Measurements from ENCODE around the gene HTR7.

HTR7 gene

DNA sequence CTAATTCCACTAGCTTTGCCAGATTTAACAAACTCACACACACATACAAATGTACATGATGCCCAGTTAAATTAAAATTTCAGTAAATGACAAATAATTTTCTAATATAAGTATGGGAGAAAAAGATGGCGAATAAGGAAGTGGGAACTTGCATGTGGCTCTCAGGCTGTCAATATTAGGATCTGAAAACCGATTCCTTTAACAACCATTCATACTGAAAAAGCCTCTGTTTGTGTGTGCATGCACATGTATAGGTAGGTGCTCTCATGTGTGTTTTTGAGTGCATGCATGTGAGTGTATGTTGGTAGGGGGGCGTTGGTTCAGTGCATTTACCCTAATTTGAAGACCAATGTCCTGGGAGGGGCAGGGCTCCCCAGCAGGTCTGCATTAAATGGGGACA, 125.3 kb downstream of the HTR7 start:
- DNase-seq, result no peak

DNA sequence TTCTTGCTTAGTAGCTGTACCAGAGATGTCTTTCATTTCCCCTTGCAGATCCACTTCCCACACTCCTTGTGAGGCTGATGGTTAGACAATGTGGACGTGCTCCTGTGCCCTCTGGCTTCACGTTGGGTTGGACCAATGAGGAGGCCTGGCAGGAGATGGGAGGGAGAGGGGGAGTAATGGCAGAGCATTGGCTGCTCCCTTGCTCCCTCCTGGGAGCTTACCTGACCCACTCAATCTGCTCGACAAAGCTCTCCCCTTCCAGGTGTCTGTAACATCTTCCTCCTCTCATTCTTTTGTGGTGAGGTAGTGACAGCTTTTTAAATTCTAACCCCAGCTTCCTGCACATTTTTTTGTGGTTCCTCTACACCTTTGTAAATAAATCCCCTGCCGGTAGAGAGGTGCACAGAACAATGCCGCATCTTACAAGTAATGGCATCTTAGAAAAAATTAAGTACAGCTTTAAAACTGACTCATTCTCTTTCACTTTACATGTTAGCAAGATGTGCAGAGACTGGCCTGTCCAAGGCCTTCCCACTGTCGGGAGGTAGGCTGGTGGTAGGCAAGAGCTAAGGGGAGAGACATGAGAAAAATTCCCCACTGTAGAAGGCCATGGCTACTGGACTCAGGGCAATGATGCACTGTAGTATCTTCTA, 134.3 kb downstream of the HTR7 start:
- no peak for DNase-seq

DNA sequence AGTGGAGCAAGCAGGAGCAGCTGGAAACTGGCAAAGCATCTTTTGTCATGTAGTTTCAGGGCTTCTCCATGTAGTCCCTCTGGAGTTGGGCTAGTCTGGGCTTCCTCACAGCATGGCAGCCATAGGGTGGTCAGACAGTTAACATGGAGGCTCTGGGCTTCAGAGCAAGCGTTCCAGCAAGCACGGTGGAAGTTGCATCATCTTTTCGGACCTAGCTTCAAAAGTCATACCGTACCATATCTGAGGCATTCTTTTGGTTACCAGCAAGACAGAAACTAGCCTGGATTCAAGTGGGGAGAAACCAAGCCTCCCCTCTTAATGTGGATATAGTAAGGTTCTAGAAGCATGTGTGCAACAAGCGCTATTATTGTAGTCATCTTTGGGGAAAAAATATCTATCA, 135.0 kb downstream of the HTR7 start:
- DNase-seq, result no peak

DNA sequence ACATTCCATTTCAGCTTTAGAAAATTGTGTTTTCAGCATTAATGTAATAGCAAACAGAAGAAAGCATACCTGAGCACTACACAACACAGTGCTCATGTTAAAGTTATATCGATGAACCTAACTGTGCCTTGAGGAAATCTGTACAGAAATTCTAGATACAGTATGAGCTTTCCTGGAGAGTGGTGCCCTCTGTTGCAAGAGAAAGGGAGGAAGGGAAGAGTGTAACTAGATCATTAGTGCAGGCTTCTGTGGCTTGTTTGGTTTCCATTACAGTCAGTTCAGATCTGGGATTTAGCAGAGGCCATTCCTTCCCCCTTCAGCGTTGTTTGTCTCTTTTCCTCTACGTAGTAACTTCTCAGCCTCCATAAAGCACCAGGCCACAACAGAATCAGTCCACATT, 139.7 kb downstream of the HTR7 start:
- DNase-seq, result no peak

DNA sequence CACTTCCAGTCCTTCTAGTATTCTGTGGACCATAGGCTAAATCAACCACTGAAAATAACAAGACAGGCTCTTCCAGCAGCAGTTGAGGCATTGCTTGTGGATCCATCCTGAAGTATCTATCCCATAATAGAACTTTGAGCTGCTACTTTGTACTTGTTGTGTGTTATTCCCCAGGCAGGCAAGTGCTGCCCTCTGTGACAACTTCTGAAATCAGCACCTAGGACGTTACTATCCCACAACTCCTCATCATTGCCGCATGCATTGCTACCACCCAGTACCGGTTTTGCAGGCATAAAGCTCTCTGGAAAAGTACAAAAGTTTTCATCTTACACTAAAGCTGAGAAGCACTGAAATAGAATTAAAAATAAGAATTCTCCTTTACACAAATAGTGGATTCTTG, 145.3 kb downstream of the HTR7 start:
- no peak for DNase-seq

DNA sequence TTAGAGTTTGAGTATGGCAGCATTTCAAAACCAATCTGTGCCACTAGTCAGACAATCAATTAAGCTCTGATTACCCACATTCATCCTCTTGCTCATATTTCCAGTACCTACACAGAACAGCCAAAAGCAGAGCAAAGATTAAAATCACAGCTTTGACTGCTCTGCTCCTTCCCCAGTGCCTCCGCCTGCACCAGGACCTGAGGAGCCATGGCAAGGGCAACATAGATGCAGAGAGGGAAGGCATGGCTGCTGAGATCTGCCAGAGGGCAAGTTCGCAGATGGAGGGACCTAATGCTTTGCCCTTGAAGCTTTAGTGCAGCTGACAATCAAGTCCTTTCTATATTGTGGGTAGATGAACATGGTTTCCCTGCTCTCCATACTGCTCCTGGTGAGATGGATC, 148.1 kb downstream of the HTR7 start:
- no peak for DNase-seq

DNA sequence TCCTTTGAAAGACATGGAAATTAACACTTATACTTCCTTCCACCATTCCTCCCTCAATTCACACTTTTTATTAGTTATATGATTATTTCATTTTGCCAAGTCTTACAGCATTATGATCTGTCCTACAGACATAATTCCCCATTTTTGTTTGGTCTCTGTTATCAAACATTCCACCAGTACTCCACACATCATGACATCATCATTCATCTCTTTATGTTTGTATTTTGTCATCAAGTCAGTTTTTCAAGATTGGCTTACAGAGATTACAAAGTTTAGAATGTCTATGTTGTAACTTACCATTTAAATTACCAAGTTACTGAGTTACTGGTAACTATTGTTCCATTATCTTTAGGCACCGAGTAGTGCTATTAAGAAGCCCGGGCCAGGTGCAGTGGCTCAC, 150.2 kb downstream of the HTR7 start:
- no peak for DNase-seq

DNA sequence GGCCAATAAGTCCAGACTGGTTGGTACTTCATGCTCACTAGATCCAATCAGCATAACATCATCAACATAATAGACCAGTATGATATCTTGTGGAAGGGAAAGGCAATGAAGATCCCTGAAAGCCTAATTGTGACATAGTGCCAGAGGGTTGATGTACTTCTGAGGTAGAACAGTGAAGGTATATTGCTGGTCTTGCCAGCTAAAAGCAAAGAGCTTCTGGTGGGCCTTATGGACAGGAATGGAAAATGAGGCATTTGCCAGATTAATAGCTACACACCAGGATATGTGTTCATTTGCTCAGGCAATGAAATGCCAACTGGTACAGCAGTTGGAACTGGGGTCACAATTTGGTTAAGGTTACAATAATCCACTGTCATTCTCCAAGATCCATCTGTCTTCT, 156.4 kb downstream of the HTR7 start:
- no peak for DNase-seq

DNA sequence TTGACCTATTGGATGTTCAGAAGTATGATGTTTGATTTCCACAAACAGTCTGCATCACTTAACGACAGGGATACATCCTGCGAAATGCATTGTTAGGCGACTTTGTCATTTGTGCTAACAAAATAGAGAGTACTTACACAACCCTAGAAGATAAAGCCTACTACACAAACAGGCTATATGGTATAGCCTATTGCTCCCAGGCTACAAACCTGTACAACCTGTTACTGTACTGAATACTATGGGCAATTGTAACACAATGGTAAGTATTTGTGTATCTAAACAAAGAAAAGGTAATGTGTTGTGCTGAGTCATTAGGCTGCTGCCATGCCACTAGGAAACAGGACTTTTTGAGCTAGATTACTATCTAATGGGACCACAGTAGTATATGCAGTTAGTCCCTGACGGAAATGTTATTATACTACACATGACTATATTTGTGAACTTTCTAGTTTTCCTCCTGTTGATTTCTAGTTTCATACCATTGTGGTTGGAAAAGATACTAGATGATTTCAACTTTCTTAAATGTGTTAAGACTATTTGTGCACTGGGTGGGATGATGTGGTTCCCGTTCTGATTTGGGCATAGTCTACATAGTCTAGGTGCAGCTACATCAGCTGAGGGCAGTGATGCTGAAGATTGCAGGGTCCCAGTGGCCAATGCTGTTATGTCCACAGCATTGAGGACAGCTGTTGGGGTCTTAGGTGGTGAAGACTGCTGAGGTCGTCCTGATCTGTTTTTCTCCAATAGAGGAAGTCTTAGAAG, 161.7 kb downstream of the HTR7 start:
- no peak for DNase-seq
